Endothelial cell (in vitro differentiated cells): Measurements from ENCODE around the gene ERP29. TPM values are rescaled to one million over a fixed set of nuclear protein-coding genes. Genes with fewer than 3 reads are reported as not detected.

Source experiments
- DNase-seq: peaks from one replicate; pipeline ENCODE4 v3.0.0; 2021; ENCODE audit warnings: low spot score
- H3K27ac Mint-ChIP-seq: one replicate; pipeline ENCODE4 v1.8.0; 2021; ENCODE audit warnings: mixed read lengths, inconsistent platforms; ENCODE audit not compliant: unreplicated experiment
- H3K27me3 Mint-ChIP-seq: one replicate; pipeline ENCODE4 v1.8.0; 2021; ENCODE audit warnings: mild to moderate bottlenecking, moderate library complexity, mixed read lengths, inconsistent platforms; ENCODE audit not compliant: unreplicated experiment
- H3K36me3 Mint-ChIP-seq: one replicate; pipeline ENCODE4 v1.8.0; 2021; ENCODE audit warnings: mild to moderate bottlenecking, low read depth, mixed read lengths, inconsistent platforms; ENCODE audit not compliant: unreplicated experiment
- H3K4me1 Mint-ChIP-seq: one replicate; pipeline ENCODE4 v1.8.0; 2021; ENCODE audit warnings: mild to moderate bottlenecking, mixed read lengths, inconsistent platforms; ENCODE audit not compliant: unreplicated experiment
- H3K4me3 Mint-ChIP-seq: one replicate; pipeline ENCODE4 v1.8.0; 2021; ENCODE audit warnings: mild to moderate bottlenecking, mixed read lengths, inconsistent platforms; ENCODE audit not compliant: unreplicated experiment
- H3K9me3 Mint-ChIP-seq: one replicate; pipeline ENCODE4 v1.8.0; 2021; ENCODE audit warnings: mixed read lengths, inconsistent platforms; ENCODE audit not compliant: unreplicated experiment
- CTCF ChIP-seq: fragments of 200-600 bp; sonication (generic); IDR thresholded peaks from one replicate; pipeline ENCODE4 v1.5.0; 2021; ENCODE audit warnings: antibody characterized with exemption; ENCODE audit not compliant: unreplicated experiment
- microRNA-seq: library from miRNA; unstranded; fragments of <30 nt; microRNA quantifications from one replicate; pipeline ENCODE4, GENCODE V29; 2020; ENCODE audit not compliant: unreplicated experiment
- total RNA-seq: library from RNA; stranded (reverse); fragmentation: NEBNext Ultra II Directional; extraction: Animal tissue kit (Norgen Biotek cat#: 25700); gene quantifications from one replicate; pipeline ENCODE4 v1.2.1, GENCODE V29; 2021; ENCODE audit not compliant: unreplicated experiment

The ERP29 gene
- total RNA-seq, 1 donor from 2014 or later: 150 TPM

GRCh38 chr12:112063273-112063672 lies 50.0 kb downstream of the ERP29 start:
- no peak for TF ChIP-seq CTCF
- DNase-seq: no peak
- Mint-ChIP-seq H3K4me1 (no peaks in the 10 kb centered on the region), H3K4me3 (no peak overlapping the region), H3K9me3 (no peaks in the 10 kb centered on the region), H3K27me3 (no peaks in the 10 kb centered on the region), H3K36me3 (peaks cover 23% of the 10 kb centered on the region), H3K27ac (no peak overlapping the region)

GRCh38 chr12:112066566-112066965 lies 53.3 kb downstream of the ERP29 start:
- DNase-seq: no peak
- H3K9me3 Mint-ChIP-seq: no peaks in the 10 kb centered on the region
- H3K27ac Mint-ChIP-seq: peak overlapping the region; percentile 15

More at GRCh38 chr12:112066566-112066965, 53.3 kb downstream of the ERP29 start:
- Mint-ChIP-seq H3K27me3 (peaks cover 1% of the 10 kb centered on the region), H3K4me1 (no peaks in the 10 kb centered on the region), H3K4me3 (no peak overlapping the region), H3K36me3 (peaks cover 26% of the 10 kb centered on the region)
- TF ChIP-seq CTCF: no peak

Small RNA genes lying within 50 kb of the gene (microRNA-seq; reads per million reads assigned to microRNA genes)
- not detected for gene MIR3657

Other genes starting within 250 kb of the ERP29 start
- gene ALDH2, start 246.5 kb upstream of the ERP29 start, total RNA-seq: 98.5 TPM
- gene MAPKAPK5, start 171.2 kb upstream of the ERP29 start, total RNA-seq: 48.8 TPM
- gene TMEM116, start 261 bp upstream of the ERP29 start, total RNA-seq: 8.2 TPM
- 23.4 TPM for gene NAA25, start 95.4 kb downstream of the ERP29 start, total RNA-seq
- 38.8 TPM for gene TRAFD1, start 112.1 kb downstream of the ERP29 start, total RNA-seq